HFFc6 (cell line): ENCODE results near the gene TPCN1. TPM values are rescaled to one million over a fixed set of nuclear protein-coding genes. Genes with fewer than 3 reads are reported as not detected.
A peak's percentile ranks its signal among the peaks of the same experiment; 100 is the strongest.

Source experiments
- DNase-seq: peaks from one replicate; pipeline ENCODE4 v3.0.0-alpha.2; 2018
- H3K27ac Mint-ChIP-seq: 2 replicates; pipeline ENCODE4 v1.8.0; 2020; ENCODE audit warnings: mild to moderate bottlenecking, mixed read lengths
- H3K27me3 Mint-ChIP-seq: 2 replicates; pipeline ENCODE4 v1.8.0; 2021; ENCODE audit warnings: mild to moderate bottlenecking, moderate library complexity, mixed read lengths; ENCODE audit not compliant: insufficient read depth
- H3K36me3 Mint-ChIP-seq: 2 replicates; pipeline ENCODE4 v1.8.0; 2021; ENCODE audit warnings: low read depth, mixed read lengths
- H3K4me1 Mint-ChIP-seq: 2 replicates; pipeline ENCODE4 v1.8.0; 2020; ENCODE audit warnings: low read depth, mixed read lengths
- H3K4me3 Mint-ChIP-seq: 2 replicates; pipeline ENCODE4 v1.8.0; 2020; ENCODE audit warnings: mild to moderate bottlenecking, moderate library complexity, mixed read lengths
- H3K9me3 Mint-ChIP-seq: 2 replicates; pipeline ENCODE4 v1.8.0; 2020; ENCODE audit warnings: mild to moderate bottlenecking, mixed read lengths
- total RNA-seq, 6 experiments: library from RNA; stranded (reverse); fragmentation: NEBNext Ultra II Directional; extraction: Animal tissue kit (Norgen Biotek cat#: 25700); gene quantifications; 2 replicates in 1 of 6; 3 replicates in 5 of 6; pipeline ENCODE4 v1.2.3, GENCODE V29; 2021
- TF ChIP-seq, protein P1 (sequence below): fragments of 200-600 bp; sonication (generic); IDR thresholded peaks from 2 replicates; pipeline ENCODE4 v1.5.0; 2021; ENCODE audit warnings: antibody characterized with exemption, mild to moderate bottlenecking

TPCN1 gene
- total RNA-seq, 6 experiments from 2014 or later = 19.0 to 33.3 (median 20.6) TPM

- Mint-ChIP-seq H3K4me1 (peaks cover 59% of the 10 kb centered on the region), H3K27me3 (peaks cover 2% of the 10 kb centered on the region), H3K4me3 (no peak overlapping the region), H3K27ac (no peak overlapping the region; the same call in 1 of the 2 replicates), H3K36me3 (peaks cover 17% of the 10 kb centered on the region), H3K9me3 (no peaks in the 10 kb centered on the region)
- peak; percentile 21 for DNase-seq
- TF ChIP-seq, protein P1, sequence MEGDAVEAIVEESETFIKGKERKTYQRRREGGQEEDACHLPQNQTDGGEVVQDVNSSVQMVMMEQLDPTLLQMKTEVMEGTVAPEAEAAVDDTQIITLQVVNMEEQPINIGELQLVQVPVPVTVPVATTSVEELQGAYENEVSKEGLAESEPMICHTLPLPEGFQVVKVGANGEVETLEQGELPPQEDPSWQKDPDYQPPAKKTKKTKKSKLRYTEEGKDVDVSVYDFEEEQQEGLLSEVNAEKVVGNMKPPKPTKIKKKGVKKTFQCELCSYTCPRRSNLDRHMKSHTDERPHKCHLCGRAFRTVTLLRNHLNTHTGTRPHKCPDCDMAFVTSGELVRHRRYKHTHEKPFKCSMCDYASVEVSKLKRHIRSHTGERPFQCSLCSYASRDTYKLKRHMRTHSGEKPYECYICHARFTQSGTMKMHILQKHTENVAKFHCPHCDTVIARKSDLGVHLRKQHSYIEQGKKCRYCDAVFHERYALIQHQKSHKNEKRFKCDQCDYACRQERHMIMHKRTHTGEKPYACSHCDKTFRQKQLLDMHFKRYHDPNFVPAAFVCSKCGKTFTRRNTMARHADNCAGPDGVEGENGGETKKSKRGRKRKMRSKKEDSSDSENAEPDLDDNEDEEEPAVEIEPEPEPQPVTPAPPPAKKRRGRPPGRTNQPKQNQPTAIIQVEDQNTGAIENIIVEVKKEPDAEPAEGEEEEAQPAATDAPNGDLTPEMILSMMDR = no peak
Measured at GRCh38 chr12:113190761-113191160, 30.5 kb upstream of the TPCN1 start.

DNA sequence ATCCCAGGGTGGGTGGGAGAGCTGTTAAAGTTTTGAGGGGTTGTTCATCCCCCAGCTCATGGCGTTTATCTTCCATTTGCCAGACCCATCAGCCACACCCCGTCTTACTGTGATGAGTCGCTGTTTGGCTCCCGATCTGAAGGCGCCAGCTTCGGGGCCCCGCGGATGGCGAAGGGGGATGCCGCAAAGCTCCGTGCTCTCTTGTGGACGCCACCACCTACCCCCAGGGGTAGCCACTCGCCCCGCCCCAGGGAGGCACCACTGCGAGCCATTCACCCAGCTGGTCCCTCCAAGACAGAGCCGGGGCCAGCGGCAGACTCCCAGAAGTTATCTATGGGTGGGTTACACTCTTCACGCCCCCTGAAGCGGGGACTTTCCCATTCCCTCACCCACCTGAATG is 30.0 kb upstream of the TPCN1 start:
- peaks cover 60% of the 10 kb centered on the region for H3K4me1 Mint-ChIP-seq
- peaks cover 2% of the 10 kb centered on the region for H3K27me3 Mint-ChIP-seq
- peaks cover 17% of the 10 kb centered on the region for H3K36me3 Mint-ChIP-seq

GRCh38 chr12:113194971-113195391 is 26.3 kb upstream of the TPCN1 start:
- Mint-ChIP-seq H3K27me3 (peaks cover 2% of the 10 kb centered on the region), H3K36me3 (peaks cover 11% of the 10 kb centered on the region), H3K4me1 (peaks cover 65% of the 10 kb centered on the region), H3K4me3 (peak overlapping the region; percentile 28; the same call in 1 of the 2 replicates), H3K27ac (peak overlapping the region; percentile 92), H3K9me3 (no peaks in the 10 kb centered on the region)
- TF ChIP-seq, protein P1 = peak; percentile 22; the same call in 1 of the 2 replicates
- peak; percentile 43 for DNase-seq

More for the DNA sequence above, 30.0 kb upstream of the TPCN1 start:
- TF ChIP-seq, protein P1 = no peak
- Mint-ChIP-seq H3K4me3 (no peak overlapping the region), H3K27ac (no peak overlapping the region), H3K9me3 (no peaks in the 10 kb centered on the region)
- no peak for DNase-seq

GRCh38 chr12:113195598-113195997 is 25.7 kb upstream of the TPCN1 start:
- peak overlapping the region; percentile 92 for H3K27ac Mint-ChIP-seq
- no peaks in the 10 kb centered on the region for H3K9me3 Mint-ChIP-seq
- H3K36me3 Mint-ChIP-seq = peaks cover 9% of the 10 kb centered on the region
- DNase-seq = no peak
- peaks cover 2% of the 10 kb centered on the region for H3K27me3 Mint-ChIP-seq
- H3K4me1 Mint-ChIP-seq = peaks cover 62% of the 10 kb centered on the region
- TF ChIP-seq, protein P1 = no peak
- no peak overlapping the region for H3K4me3 Mint-ChIP-seq

GRCh38 chr12:113196582-113196981 is 24.7 kb upstream of the TPCN1 start:
- Mint-ChIP-seq H3K36me3 (peaks cover 5% of the 10 kb centered on the region), H3K27ac (no peak overlapping the region), H3K9me3 (no peaks in the 10 kb centered on the region), H3K4me1 (peaks cover 58% of the 10 kb centered on the region), H3K4me3 (no peak overlapping the region), H3K27me3 (no peaks in the 10 kb centered on the region; the same call in 1 of the 2 replicates)
- TF ChIP-seq, protein P1 = no peak
- DNase-seq = no peak
